Cardiac muscle cell (in vitro differentiated cells and primary cell): ENCODE measurements around the gene UBE2F. TPM values are rescaled to one million over a fixed set of nuclear protein-coding genes. Genes with fewer than 3 reads are reported as not detected.

ENCODE experiments used
- DNase-seq, 2 donors: peaks; one replicate each; pipeline versions ENCODE4 v3.0.0 to v3.0.0-alpha.2; 2010 to 2017; ENCODE audit warnings: low read depth in 1 of 2, low spot score in 1 of 2
- H3K27ac ChIP-seq: fragments of 200-600 bp; sonication (generic); 2 replicates; pipeline ENCODE4 v1.5.1; 2016
- H3K27me3 ChIP-seq: fragments of 200-600 bp; sonication (generic); 2 replicates; pipeline ENCODE4 v1.6.0; 2016; ENCODE audit warnings: control low read depth
- H3K36me3 ChIP-seq: fragments of 200-600 bp; sonication (generic); 2 replicates; pipeline ENCODE4 v1.5.1; 2016; ENCODE audit warnings: control low read depth
- H3K4me1 ChIP-seq: fragments of 200-600 bp; sonication (generic); 2 replicates; pipeline ENCODE4 v1.8.1; 2017; ENCODE audit warnings: low read depth, mild to moderate bottlenecking, mixed run types
- H3K4me3 ChIP-seq: fragments of 200-600 bp; sonication (generic); 2 replicates; pipeline ENCODE4 v1.5.1; 2016; ENCODE audit warnings: mild to moderate bottlenecking
- H3K9me3 ChIP-seq: fragments of 200-600 bp; sonication (generic); 2 replicates; pipeline ENCODE4 v1.5.1; 2017; ENCODE audit warnings: low read depth, mild to moderate bottlenecking, control low read depth
- CTCF ChIP-seq: IDR thresholded peaks from 2 replicates; pipeline ENCODE4 v1.5.1; 2012; ENCODE audit warnings: low read depth, mild to moderate bottlenecking, low read length
- polyA plus RNA-seq: library from polyadenylated mRNA; unstranded; fragments of >200 nt; fragmentation: Nextera tagmentation; extraction: Ambion mirVana; gene quantifications from 2 replicates; pipeline ENCODE4 v1.2.1, GENCODE V29; 2016
- total RNA-seq: library from RNA; depleted of rRNA; stranded (reverse); fragments of >200 nt; gene quantifications from 2 replicates; pipeline ENCODE4 v1.2.3, GENCODE V29; 2016

The UBE2F gene
- total and polyA plus RNA-seq, 2 experiments from 2014 or later, result 35.1 to 66.2 TPM

GRCh38 chr2:238090887-238091286 lies 124.1 kb downstream of the UBE2F start:
- peak overlapping the region; percentile 77 for H3K27ac ChIP-seq
- H3K9me3 ChIP-seq, result no peaks in the 10 kb centered on the region
- H3K36me3 ChIP-seq, result no peaks in the 10 kb centered on the region
- no peaks in the 10 kb centered on the region for H3K27me3 ChIP-seq
- no peak overlapping the region for H3K4me3 ChIP-seq
- no peak for TF ChIP-seq CTCF
- no peak for DNase-seq
- peaks cover 6% of the 10 kb centered on the region for H3K4me1 ChIP-seq

GRCh38 chr2:238091436-238092060 lies 124.7 kb downstream of the UBE2F start:
- H3K4me1 ChIP-seq, result peaks cover 6% of the 10 kb centered on the region
- peak overlapping the region; percentile 77 for H3K27ac ChIP-seq
- DNase-seq, result no peak
- H3K9me3 ChIP-seq, result no peaks in the 10 kb centered on the region
- H3K36me3 ChIP-seq, result no peaks in the 10 kb centered on the region
- H3K27me3 ChIP-seq, result no peaks in the 10 kb centered on the region
- H3K4me3 ChIP-seq, result no peak overlapping the region
- no peak for TF ChIP-seq CTCF

Other genes with a start within 250 kb of the UBE2F start
- 0.51 and 0.67 TPM in 2 replicates for gene RBM44, start 168.2 kb upstream of the UBE2F start, total RNA-seq
- gene RBM44, start 168.2 kb upstream of the UBE2F start, polyA plus RNA-seq, result 0.15 and 0.46 TPM in 2 replicates
- gene RAMP1, start 107.4 kb upstream of the UBE2F start, total RNA-seq, result 3.1 and 5.6 TPM in 2 replicates
- gene RAMP1, start 107.4 kb upstream of the UBE2F start, polyA plus RNA-seq, result 2.1 and 5.7 TPM in 2 replicates
- 16.6 and 19.7 TPM in 2 replicates for gene SCLY, start 94.0 kb downstream of the UBE2F start, total RNA-seq
- 25.2 and 28.1 TPM in 2 replicates for gene SCLY, start 94.0 kb downstream of the UBE2F start, polyA plus RNA-seq
- 4.3 and 8.5 TPM in 2 replicates for gene ESPNL, start 133.3 kb downstream of the UBE2F start, total RNA-seq
- gene ESPNL, start 133.3 kb downstream of the UBE2F start, polyA plus RNA-seq, result 3.7 and 5.3 TPM in 2 replicates
- 25.9 and 31.7 TPM in 2 replicates for gene KLHL30, start 171.7 kb downstream of the UBE2F start, total RNA-seq
- 6.7 and 14.1 TPM in 2 replicates for gene KLHL30, start 171.7 kb downstream of the UBE2F start, polyA plus RNA-seq
- 1.5 TPM in 1 of 2 replicates, not detected in the other for gene ERFE, start 192.0 kb downstream of the UBE2F start, total RNA-seq
- 0.60 and 2.0 TPM in 2 replicates for gene ERFE, start 192.0 kb downstream of the UBE2F start, polyA plus RNA-seq
- gene ILKAP, start 236.7 kb downstream of the UBE2F start, total RNA-seq, result 25.7 and 28.2 TPM in 2 replicates
- 61.0 and 81.9 TPM in 2 replicates for gene ILKAP, start 236.7 kb downstream of the UBE2F start, polyA plus RNA-seq